ENCODE measurements around the gene MED17.

- TF ChIP-seq USF2 (IDR thresholded peaks at IDR 0.05; ENCODE audit: borderline replicate concordance, low read depth, low read length) (no peak), CEBPB (IDR thresholded peaks at IDR 0.05; ENCODE audit: borderline replicate concordance in 1 of 2, low read depth in 2 of 2, low read length in 2 of 2) (no peak), CBX5 (IDR thresholded peaks at IDR 0.05; ENCODE audit: low read depth) (no peak), TCF7 (IDR thresholded peaks at IDR 0.05; ENCODE audit: borderline replicate concordance) (no peak), SREBF1 (IDR thresholded peaks at IDR 0.05; ENCODE audit: low read length) (no peak), CHD1 (IDR thresholded peaks at IDR 0.05; ENCODE audit: low read depth, low read length) (no peak), SMARCA5 (IDR thresholded peaks at IDR 0.05) (no peak), POLR2A (IDR thresholded peaks at IDR 0.05; ENCODE audit: low read depth, low read length) (no peak), TARDBP (IDR thresholded peaks at IDR 0.05; ENCODE audit: borderline replicate concordance) (no peak), CTCF (IDR thresholded peaks at IDR 0.05 in 2 of 3, conservative IDR thresholded peaks at IDR 0.05 in 1 of 3; ENCODE audit: control insufficient read depth in 2 of 3, extremely low read depth in 1 of 3, insufficient read depth in 1 of 3, low read depth in 3 of 3, low read length in 3 of 3) (no peak), CHD4 (IDR thresholded peaks at IDR 0.05) (no peak), TAF1 (IDR thresholded peaks at IDR 0.05; ENCODE audit: borderline replicate concordance, low read depth, low read length) (no peak), ZNF274 (IDR thresholded peaks at IDR 0.05; ENCODE audit: insufficient read depth, insufficient read length) (no peak), YY1 (IDR thresholded peaks at IDR 0.05; ENCODE audit: low read depth, low read length) (no peak)
These were observed 11.0 kb upstream of the MED17 start for GRCh38 chr11:93773045-93773477.

Data from GM12878 (cell line).